Measurements from ENCODE around the gene SYNE1. TPM values are rescaled to one million over a fixed set of nuclear protein-coding genes. Genes with fewer than 3 reads are reported as not detected.
"Not testable (repeated sequence)": the region's sequence is repeated elsewhere in the genome, so short reads cannot be mapped to it uniquely, and the experiment has no call there.

The SYNE1 gene
- total RNA-seq, 4 donors from 2014 or later, result 7.4 to 66.4 (median 20.7) TPM

GRCh38 chr6:152496731-152497130 lies 140.4 kb downstream of the SYNE1 start:
- Histone ChIP-seq H3K4me3 (no peak overlapping the region), H3K36me3 (no peaks in the 10 kb centered on the region), H3K27me3 (no peaks in the 10 kb centered on the region), H3K27ac (no peak overlapping the region), H3K9me3 (no peaks in the 10 kb centered on the region), H3K4me1 (no peaks in the 10 kb centered on the region)
- 76 to 93% methylated on average over 5 of the region's 5 CpGs for WGBS, 2 donors
- TF ChIP-seq CTCF (IDR thresholded peaks at IDR 0.05) (no peak), POLR2A (IDR thresholded peaks at IDR 0.05) (no peak)
- DNase-seq, result no peak
- intact Hi-C loops (cut with DNase I), result no loop called here

- H3K9me3 ChIP-seq; intact Hi-C loops (cut with DNase I); H3K27ac ChIP-seq; H3K4me1 ChIP-seq; H3K27me3 ChIP-seq; DNase-seq; H3K36me3 ChIP-seq; H3K4me3 ChIP-seq: not testable (repeated sequence)
- WGBS, 2 donors, result 68 to 70% methylated on average over 5 to 6 of the region's 6 CpGs
Observed at GRCh38 chr6:152495456-152495855, 141.7 kb downstream of the SYNE1 start.

GRCh38 chr6:152492281-152492680 lies 144.9 kb downstream of the SYNE1 start:
- H3K36me3 ChIP-seq; intact Hi-C loops (cut with DNase I); DNase-seq; H3K4me3 ChIP-seq; H3K27me3 ChIP-seq; H3K27ac ChIP-seq; H3K4me1 ChIP-seq; H3K9me3 ChIP-seq: not testable (repeated sequence)
- WGBS, 2 donors, result 90 to 94% methylated on average over 3 of the region's 3 CpGs

- H3K27ac ChIP-seq; H3K27me3 ChIP-seq; DNase-seq; H3K9me3 ChIP-seq; H3K4me3 ChIP-seq; H3K36me3 ChIP-seq; intact Hi-C loops (cut with DNase I); H3K4me1 ChIP-seq: not testable (repeated sequence)
- WGBS, 2 donors, result 86 to 93% methylated on average over 2 of the region's 2 CpGs
Observed at GRCh38 chr6:152491501-152491900, 145.7 kb downstream of the SYNE1 start.

- H3K27me3 ChIP-seq; intact Hi-C loops (cut with DNase I); H3K4me1 ChIP-seq; H3K9me3 ChIP-seq; DNase-seq; H3K4me3 ChIP-seq; H3K36me3 ChIP-seq; H3K27ac ChIP-seq: not testable (repeated sequence)
- WGBS, 2 donors, result 42 to 59% methylated on average over 5 of the region's 5 CpGs
Observed at GRCh38 chr6:152490971-152491378, 146.2 kb downstream of the SYNE1 start.

- Histone ChIP-seq H3K4me3 (no peak overlapping the region), H3K36me3 (no peaks in the 10 kb centered on the region), H3K27ac (no peak overlapping the region), H3K9me3 (no peaks in the 10 kb centered on the region), H3K27me3 (no peaks in the 10 kb centered on the region), H3K4me1 (no peaks in the 10 kb centered on the region)
- TF ChIP-seq POLR2A (IDR thresholded peaks at IDR 0.05), result no peak
- no peak for TF ChIP-seq CTCF (IDR thresholded peaks at IDR 0.05)
- 36 to 65% methylated on average over 2 of the region's 2 CpGs for WGBS, 2 donors
- intact Hi-C loops (cut with DNase I), result no loop called here
- DNase-seq, result no peak
Observed at GRCh38 chr6:152484806-152485205, 152.4 kb downstream of the SYNE1 start.

GRCh38 chr6:152482289-152482688 lies 154.9 kb downstream of the SYNE1 start:
- no peak overlapping the region for H3K4me3 ChIP-seq
- intact Hi-C loops (cut with DNase I), result no loop called here
- H3K27me3 ChIP-seq, result no peaks in the 10 kb centered on the region
- TF ChIP-seq POLR2A (IDR thresholded peaks at IDR 0.05) (no peak), CTCF (IDR thresholded peaks at IDR 0.05) (no peak)
- no peak for DNase-seq
- H3K36me3 ChIP-seq, result no peaks in the 10 kb centered on the region
- WGBS, 2 donors, result 78 to 96% methylated on average over 1 of the region's 1 CpG
- no peak overlapping the region for H3K27ac ChIP-seq
- H3K9me3 ChIP-seq, result no peaks in the 10 kb centered on the region
- H3K4me1 ChIP-seq, result no peaks in the 10 kb centered on the region
